Measurements from ENCODE around the gene NTN4. TPM values are rescaled to one million over a fixed set of nuclear protein-coding genes. Genes with fewer than 3 reads are reported as not detected.
"Not testable (repeated sequence)": the region's sequence is repeated elsewhere in the genome, so short reads cannot be mapped to it uniquely, and the experiment has no call there.

NTN4 gene
- 10 to 100 TPM; 23.7 to 42.1 (median 25.1) TPM for polyA plus RNA-seq (ENCODE audit: insufficient read depth in 1 of 5, insufficient read length in 5 of 5, low replicate concordance in 1 of 5)
- long read RNA-seq, donor 1, transcript NTN4-201 (10 exons, 3,615 nt): major isoform, 11 of 16 reads
- long read RNA-seq, donor 1, partial matches to known transcripts: 5 of 16 reads
- long read RNA-seq, donor 1, other reads (novel, unspliced or antisense): 0 of 16 reads
- long read RNA-seq, donor 2, partial matches to known transcripts: 0 of 3 reads
- long read RNA-seq, donor 2, other reads (novel, unspliced or antisense): 0 of 3 reads
- long read RNA-seq, donor 3, partial matches to known transcripts: 0 of 2 reads
- long read RNA-seq, donor 3, other reads (novel, unspliced or antisense): 0 of 2 reads
- long read RNA-seq, donor 4, transcript NTN4-201 (10 exons, 3,615 nt): major isoform, 6 of 6 reads
- long read RNA-seq, donor 4, partial matches to known transcripts: 0 of 6 reads
- long read RNA-seq, donor 4, other reads (novel, unspliced or antisense): 0 of 6 reads
- long read RNA-seq, donor 5, partial matches to known transcripts: 0 of 3 reads
- long read RNA-seq, donor 5, other reads (novel, unspliced or antisense): 0 of 3 reads
- long read RNA-seq, donor 6, transcript NTN4-201 (10 exons, 3,615 nt): major isoform, 5 of 6 reads
- long read RNA-seq, donor 6, partial matches to known transcripts: 0 of 6 reads
- long read RNA-seq, donor 6, other reads (novel, unspliced or antisense): 0 of 6 reads
- long read RNA-seq, donor 7, transcript NTN4-201 (10 exons, 3,615 nt): major isoform, 10 of 12 reads
- long read RNA-seq, donor 7, partial matches to known transcripts: 0 of 12 reads
- long read RNA-seq, donor 7, other reads (novel, unspliced or antisense): 0 of 12 reads
- long read RNA-seq, donor 8, partial matches to known transcripts: 0 of 1 reads
- long read RNA-seq, donor 8, other reads (novel, unspliced or antisense): 0 of 1 reads

- DNase-seq: peak in 1 of 2 donors; percentile 34
Observed at GRCh38 chr12:95790033-95790916, at the start of gene NTN4. Gene NTN4 (minus strand): TSS chr12:95790764. CDS start chr12:95790309, 455 bp downstream.

DNA sequence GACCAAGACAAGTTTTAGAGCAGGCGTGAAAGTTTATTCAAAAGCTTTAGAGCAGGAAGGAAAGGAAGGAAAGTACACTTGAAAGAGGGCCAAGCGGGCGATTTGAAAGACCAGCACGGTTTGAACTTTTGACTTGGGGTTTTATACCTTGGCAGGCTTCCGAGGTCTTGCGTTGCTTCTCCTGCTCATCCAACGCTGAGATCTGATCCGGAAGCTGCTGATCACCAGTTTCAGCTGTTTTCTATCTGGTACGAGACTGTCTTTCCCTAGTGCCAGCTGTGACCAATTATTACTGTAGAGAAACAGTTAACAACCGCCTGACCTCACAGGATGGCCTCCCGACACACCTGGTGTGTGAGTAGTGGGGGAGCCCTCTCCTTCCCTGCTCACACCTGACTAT, 47.6 kb upstream of the NTN4 start:
- DNase-seq: no peak

DNA sequence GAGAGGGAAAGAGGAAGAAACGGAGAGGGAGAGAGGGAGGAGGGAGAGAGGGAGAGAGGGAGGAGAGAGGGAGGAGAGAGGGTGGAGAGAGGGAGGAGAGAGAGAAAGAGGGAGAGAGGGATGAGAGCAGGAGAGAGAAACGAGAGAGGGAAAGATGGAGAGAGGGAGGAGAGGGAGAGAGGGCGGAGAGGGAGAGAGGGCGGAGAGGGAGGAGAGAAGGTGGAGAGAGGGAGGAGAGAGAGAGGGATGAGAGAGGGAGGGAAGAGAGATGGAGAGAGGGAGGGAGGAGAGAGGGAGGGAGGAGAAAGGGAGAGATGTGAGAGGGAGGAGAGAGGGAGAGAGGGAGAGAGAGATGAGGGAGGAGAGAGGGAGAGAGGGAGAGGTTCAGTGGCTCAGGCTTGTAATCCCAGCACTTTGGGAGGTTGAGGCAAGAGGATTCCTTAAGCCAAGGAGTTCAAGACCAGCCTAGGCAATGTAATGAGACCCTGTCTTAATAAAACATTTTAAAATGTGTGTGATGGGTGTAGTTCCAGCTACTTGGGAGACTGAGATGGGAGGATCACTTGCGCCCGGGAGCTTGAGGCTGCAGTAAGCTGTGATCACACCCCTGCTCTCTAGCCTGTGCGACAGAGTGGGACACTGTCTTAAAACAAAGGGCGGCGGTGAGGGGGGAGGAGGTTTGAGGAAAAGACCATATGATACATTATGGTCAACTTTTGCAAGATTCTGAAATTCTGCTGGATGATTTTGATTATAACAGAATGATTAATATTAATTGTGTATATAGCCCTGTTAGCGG, 46.9 kb upstream of the NTN4 start:
- DNase-seq: no peak

DNA sequence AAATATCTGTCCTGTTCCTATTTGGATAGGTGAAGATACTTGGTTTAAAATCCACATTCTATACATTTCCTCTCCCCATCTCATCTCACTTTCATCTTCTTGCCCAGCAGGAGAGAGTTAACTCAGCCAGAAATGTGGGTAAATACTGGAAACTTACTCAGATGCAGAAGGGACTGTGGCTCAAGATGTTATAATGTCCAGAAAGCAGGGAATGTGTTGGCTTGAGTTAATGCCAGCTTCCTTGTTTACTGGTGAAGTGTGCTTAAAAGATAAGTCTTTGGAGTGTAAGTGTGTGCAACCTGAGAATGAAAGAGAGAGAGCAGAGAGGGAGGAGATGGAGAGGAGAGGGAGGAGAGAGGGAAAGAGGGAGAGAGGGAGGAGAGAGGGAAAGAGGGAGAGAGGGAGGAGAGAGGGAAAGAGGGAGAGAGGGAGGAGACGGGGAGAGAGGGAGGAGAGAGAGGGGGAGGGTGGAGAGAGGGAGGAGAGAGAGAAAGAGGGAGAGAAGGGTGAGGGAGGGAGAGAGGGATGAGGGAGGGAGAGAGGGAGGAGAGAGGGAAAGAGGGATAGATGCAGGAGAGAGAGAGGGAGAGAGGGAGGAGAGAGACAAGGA, 46.2 kb upstream of the NTN4 start:
- peak in 1 of 2 donors; percentile 22 for DNase-seq

GRCh38 chr12:95836185-95836609, 45.6 kb upstream of the NTN4 start:
- DNase-seq: no peak

GRCh38 chr12:95834572-95834971, 44.0 kb upstream of the NTN4 start:
- no peak for DNase-seq

- DNase-seq: no peak
Observed at GRCh38 chr12:95830335-95831089, 39.9 kb upstream of the NTN4 start.

- no peak for DNase-seq
Observed at GRCh38 chr12:95829395-95829794, 38.8 kb upstream of the NTN4 start.

- peak in 1 of 2 donors; percentile 32 for DNase-seq
Observed at GRCh38 chr12:95820096-95820703, 29.6 kb upstream of the NTN4 start.

DNA sequence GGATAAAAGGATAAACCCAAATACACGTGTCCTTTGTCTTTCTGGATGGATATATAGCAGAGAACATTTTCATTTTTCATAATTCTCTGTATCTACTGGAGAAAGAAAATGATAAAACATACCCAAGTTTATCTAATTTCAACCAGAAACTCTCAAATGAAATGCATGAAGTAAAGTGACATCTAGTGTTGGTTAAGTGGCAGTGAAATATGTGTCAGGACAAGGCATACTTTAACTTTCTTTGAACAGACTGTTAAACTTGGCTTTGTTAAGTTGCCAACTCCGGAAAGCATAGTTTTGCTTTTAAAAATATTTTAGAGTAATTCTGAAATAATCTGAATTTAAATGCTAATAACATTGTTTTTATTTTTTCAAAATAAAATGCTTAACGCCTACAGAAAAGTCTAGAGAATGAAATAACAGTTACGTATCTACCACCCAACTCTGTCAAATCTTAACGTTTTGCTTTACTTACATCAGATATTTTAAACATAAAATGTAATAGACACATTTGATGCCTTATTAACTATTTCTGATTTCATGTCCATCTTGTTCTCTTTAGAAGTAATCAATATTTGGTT, 25.2 kb upstream of the NTN4 start:
- no peak for DNase-seq

DNA sequence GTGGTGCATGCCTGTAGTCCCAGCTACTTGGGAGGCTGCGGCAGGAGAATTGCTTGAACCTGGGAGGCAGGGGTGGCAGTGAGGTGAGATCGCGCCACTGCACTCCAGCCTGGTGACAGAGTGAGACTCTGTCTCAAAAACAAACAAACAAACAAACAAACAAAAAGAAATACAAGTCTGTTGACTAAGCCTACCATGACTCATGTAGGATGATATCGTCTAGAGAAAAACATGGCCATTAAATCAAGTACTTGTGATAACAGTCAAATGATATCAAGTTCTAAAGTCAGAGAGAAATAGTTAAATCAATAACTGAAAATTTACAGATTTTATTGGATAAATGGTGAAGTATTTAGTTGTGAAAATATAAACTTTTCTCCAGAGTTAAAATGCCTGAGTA, 21.6 kb upstream of the NTN4 start:
- not testable (repeated sequence) for DNase-seq

- no peak for DNase-seq
Observed at GRCh38 chr12:95810411-95810810, 19.8 kb upstream of the NTN4 start.

GRCh38 chr12:95809000-95809680, 18.6 kb upstream of the NTN4 start:
- no peak for DNase-seq

- DNase-seq: no peak
Observed at GRCh38 chr12:95808146-95808545, 17.6 kb upstream of the NTN4 start.

DNA sequence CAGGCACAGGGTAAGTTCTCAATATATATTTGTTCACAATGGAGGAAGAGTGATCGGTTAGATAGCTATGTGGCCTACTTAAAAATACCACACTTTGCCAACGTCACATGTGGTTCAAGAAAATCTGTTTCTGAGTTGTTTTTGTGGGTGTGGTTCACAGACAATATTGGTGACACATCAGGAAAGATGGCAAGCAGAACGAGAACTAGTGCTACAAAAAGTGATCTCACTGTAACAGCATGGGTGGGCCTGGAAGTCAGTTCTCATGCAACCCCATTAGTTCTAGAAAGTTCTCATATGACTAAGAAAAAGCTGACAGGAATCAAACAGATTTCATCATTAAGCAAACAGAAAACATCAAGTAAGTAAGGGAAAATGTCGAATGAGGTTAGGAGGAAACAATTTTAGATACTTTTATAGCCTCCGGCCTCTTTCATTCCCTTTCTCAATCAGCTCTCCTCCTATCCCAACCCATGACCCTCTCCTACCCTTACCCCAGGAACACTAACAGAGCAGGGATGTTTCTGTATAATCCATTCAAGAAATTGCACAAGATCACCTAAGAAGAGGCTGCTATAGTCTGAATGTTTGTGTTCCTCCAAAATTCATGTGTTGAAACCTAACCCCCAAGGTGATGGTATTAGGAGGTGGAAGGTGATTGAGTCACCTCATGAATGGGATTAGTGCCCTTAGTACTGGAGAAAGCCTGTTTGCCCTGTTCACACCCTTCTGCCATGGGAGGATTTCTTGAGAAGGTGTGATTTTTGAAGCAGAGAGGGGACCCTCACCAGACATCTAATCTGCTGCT, 15.5 kb upstream of the NTN4 start:
- no peak for DNase-seq

- no peak for DNase-seq
Observed at GRCh38 chr12:95804291-95804690, 13.7 kb upstream of the NTN4 start.

DNA sequence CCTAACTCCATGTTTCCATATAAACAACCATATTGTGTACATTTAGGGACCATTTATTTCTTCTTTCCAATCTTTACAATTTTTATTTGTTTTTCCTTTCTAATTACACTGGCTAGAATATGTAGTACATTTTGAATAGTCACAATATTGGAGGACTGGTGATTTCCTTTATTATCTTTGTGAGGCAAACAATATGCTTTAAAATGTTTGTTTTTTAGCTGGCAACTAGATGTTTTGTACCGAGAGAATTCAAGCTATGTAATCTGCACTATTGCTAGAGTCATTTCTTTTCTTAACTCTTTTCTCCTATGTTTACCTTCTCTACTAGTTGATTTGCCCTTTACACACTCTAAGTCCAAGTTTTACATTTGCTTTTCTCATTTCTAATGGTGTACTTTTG, 13.3 kb upstream of the NTN4 start:
- no peak for DNase-seq

Data from right lung (tissue), 10 donors.